ENCODE measurements around the gene FILIP1L. TPM values are rescaled to one million over a fixed set of nuclear protein-coding genes. Genes with fewer than 3 reads are reported as not detected.
A peak's percentile ranks its signal among the peaks of the same experiment; 100 is the strongest.

Gene FILIP1L
- total RNA-seq (2021): 0.07 and 0.22 TPM in 2 replicates
- long read RNA-seq, partial matches to known transcripts: 0 of 21 reads
- long read RNA-seq, other reads (novel, unspliced or antisense): 21 of 21 reads

DNA sequence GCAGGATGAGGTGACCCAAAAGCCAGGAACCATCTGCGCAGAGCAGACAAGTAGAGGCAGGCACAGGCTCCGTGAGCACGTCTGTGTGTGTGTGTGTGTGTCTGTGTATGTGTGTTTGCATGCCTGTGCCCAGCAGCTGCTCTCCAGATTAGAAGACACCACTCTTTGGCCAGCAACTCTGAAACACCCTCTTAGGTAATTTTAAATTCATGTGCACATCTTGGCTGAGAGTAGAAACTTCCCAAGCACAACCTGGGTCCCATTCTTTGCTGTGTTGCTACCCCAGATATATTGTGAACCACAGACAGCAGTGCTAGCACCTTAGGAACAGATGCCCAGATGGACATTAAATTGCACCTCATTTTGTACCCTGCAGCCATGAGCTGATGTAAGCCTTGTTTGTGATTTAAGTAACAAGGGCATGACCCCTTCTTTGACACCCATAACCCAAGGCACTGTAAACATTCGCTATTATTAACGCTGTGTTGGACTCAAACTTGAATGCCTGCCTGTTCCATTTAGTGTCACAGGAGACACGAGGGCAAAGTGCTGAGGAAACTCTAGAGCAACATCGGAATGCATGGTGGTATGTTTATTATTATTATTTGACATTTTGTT, at the start of gene FILIP1L:
FILIP1L (minus strand) TSS at position 89 of the 618 bp plus-strand sequence.
- DNase-seq: no peak
- Histone ChIP-seq H3K56ac (ENCODE audit: insufficient read length, low read depth, low read length) (no peak within 1 kb of the TSS), H2BK120ac (ENCODE audit: low read depth, low read length, poor library complexity, severe bottlenecking) (no peak within 1 kb of the TSS), H3K14ac (ENCODE audit: insufficient read depth, low read length) (no peak within 1 kb of the TSS), H2BK15ac (ENCODE audit: low read depth, low read length) (no peak within 1 kb of the TSS), H3K23ac (ENCODE audit: insufficient read length, low read depth, low read length) (no peak within 1 kb of the TSS), H3K18ac (ENCODE audit: insufficient read length, low read depth, low read length) (no peak within 1 kb of the TSS), H3K4me1 (ENCODE audit: insufficient read depth, low read length) (no peaks in the 10 kb centered on the region), H3K27me3 (ENCODE audit: insufficient read depth, low read length) (no peaks in the 10 kb centered on the region), H4K5ac (ENCODE audit: insufficient read length, low read depth, low read length) (no peak within 1 kb of the TSS), H3K79me2 (ENCODE audit: insufficient read depth, low read length) (no peaks in the 10 kb centered on the region), H3K9ac (ENCODE audit: extremely low read depth, insufficient read length, low read length) (no peak within 1 kb of the TSS), H2AFZ (ENCODE audit: low read length) (no peak within 1 kb of the TSS), H3T11ph (ENCODE audit: low read length) (no peak within 1 kb of the TSS), H4K8ac (replicated peaks; ENCODE audit: insufficient read length, low read depth, low read length) (no peak within 1 kb of the TSS), H3K79me1 (ENCODE audit: insufficient read depth, low read depth, low read length, poor library complexity, severe bottlenecking) (no peaks in the 10 kb centered on the region), H3K4ac (ENCODE audit: low read depth, low read length) (no peak within 1 kb of the TSS), H2BK12ac (ENCODE audit: insufficient read length, low read depth, low read length) (no peak within 1 kb of the TSS), H2BK5ac (ENCODE audit: insufficient read length, low read length) (no peak within 1 kb of the TSS), H4K20me1 (ENCODE audit: control insufficient read depth, insufficient read depth, insufficient read length) (no peaks in the 10 kb centered on the region), H2BK20ac (ENCODE audit: low read depth, low read length, poor library complexity, severe bottlenecking) (no peak within 1 kb of the TSS), H3K4me2 (ENCODE audit: insufficient read depth, insufficient read length, low read length) (no peak within 1 kb of the TSS), H3K23me2 (ENCODE audit: insufficient read length, low read depth, low read length, poor library complexity, severe bottlenecking) (no peaks in the 10 kb centered on the region), H3K9me3 (ENCODE audit: control insufficient read depth, low read depth, low read length) (no peaks in the 10 kb centered on the region), H3K27ac (ENCODE audit: insufficient read length, low read depth, low read length) (no peak within 1 kb of the TSS), H2AK5ac (ENCODE audit: insufficient read length, low read length) (no peak within 1 kb of the TSS), H4K91ac (ENCODE audit: insufficient read length, low read depth, low read length) (no peak within 1 kb of the TSS)
- H3K36me3 Mint-ChIP-seq (ENCODE audit: insufficient read depth in 1 of 3, low read depth in 3 of 3): peaks cover 0 to 4% (median 0%) of the 10 kb centered on the region in 3 experiments; a peak in 1 of 7 replicates
- WGBS (ENCODE audit: extremely low coverage, insufficient read length, low lambda C conversion rate): no CpG with 5 or more reads among the region's 7 CpGs
- H3K27me3 Mint-ChIP-seq (ENCODE audit: low read depth): no peaks in the 10 kb centered on the region
- peak within 1 kb of the TSS in 2 of 3 experiments; percentile 7 to 65; a peak in 3 of 7 replicates for H3K27ac Mint-ChIP-seq
- TF ChIP-seq, protein P1, sequence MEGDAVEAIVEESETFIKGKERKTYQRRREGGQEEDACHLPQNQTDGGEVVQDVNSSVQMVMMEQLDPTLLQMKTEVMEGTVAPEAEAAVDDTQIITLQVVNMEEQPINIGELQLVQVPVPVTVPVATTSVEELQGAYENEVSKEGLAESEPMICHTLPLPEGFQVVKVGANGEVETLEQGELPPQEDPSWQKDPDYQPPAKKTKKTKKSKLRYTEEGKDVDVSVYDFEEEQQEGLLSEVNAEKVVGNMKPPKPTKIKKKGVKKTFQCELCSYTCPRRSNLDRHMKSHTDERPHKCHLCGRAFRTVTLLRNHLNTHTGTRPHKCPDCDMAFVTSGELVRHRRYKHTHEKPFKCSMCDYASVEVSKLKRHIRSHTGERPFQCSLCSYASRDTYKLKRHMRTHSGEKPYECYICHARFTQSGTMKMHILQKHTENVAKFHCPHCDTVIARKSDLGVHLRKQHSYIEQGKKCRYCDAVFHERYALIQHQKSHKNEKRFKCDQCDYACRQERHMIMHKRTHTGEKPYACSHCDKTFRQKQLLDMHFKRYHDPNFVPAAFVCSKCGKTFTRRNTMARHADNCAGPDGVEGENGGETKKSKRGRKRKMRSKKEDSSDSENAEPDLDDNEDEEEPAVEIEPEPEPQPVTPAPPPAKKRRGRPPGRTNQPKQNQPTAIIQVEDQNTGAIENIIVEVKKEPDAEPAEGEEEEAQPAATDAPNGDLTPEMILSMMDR (conservative IDR thresholded peaks at IDR 0.05): no peak
- H3K9me3 Mint-ChIP-seq: peaks cover 0 to 3% of the 10 kb centered on the region in 2 experiments; a peak in 1 of 5 replicates
- H3K4me1 Mint-ChIP-seq: no peaks in the 10 kb centered on the region
- H3K4me3 Mint-ChIP-seq: no peak within 1 kb of the TSS
